Measurements from ENCODE around the gene TCF7L2.
"Not testable (repeated sequence)": the region's sequence is repeated elsewhere in the genome, so short reads cannot be mapped to it uniquely, and the experiment has no call there.

TCF7L2 gene

DNA sequence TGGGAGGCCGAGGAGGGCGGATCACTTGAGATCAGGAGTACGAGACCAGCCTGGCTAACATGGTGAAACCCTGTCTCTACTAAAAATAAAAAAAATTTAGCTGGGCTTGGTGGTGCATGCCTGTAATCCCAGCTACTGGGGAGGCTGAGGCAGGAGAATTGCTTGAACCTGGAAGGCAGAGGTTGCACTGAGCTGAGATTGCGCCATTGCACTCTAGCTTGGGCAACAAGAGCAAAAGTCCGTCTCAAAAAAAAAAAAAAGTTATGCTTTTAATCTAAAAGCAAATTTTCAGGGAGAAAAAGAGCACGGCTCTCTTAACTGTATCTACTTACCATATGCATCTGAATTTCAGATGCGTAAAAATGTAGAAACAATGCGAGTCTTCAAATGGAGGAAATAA is 116.1 kb downstream of the TCF7L2 start:
- not testable (repeated sequence) for H3K9me3 ChIP-seq (ENCODE audit: control insufficient read depth, insufficient read depth, low read depth, low read length); H3K27ac ChIP-seq (ENCODE audit: low read depth, low read length); H3K9ac ChIP-seq (ENCODE audit: low read length); H3K27me3 ChIP-seq (ENCODE audit: control insufficient read depth, insufficient read depth, low read length); H3K4me3 ChIP-seq (ENCODE audit: low read depth, low read length)
- peaks cover 39% of the 10 kb centered on the region for H3K4me1 ChIP-seq (ENCODE audit: control insufficient read depth, insufficient read depth, low read length)
- H3K36me3 ChIP-seq (ENCODE audit: control insufficient read depth, insufficient read depth, low read length): peaks cover 25% of the 10 kb centered on the region

DNA sequence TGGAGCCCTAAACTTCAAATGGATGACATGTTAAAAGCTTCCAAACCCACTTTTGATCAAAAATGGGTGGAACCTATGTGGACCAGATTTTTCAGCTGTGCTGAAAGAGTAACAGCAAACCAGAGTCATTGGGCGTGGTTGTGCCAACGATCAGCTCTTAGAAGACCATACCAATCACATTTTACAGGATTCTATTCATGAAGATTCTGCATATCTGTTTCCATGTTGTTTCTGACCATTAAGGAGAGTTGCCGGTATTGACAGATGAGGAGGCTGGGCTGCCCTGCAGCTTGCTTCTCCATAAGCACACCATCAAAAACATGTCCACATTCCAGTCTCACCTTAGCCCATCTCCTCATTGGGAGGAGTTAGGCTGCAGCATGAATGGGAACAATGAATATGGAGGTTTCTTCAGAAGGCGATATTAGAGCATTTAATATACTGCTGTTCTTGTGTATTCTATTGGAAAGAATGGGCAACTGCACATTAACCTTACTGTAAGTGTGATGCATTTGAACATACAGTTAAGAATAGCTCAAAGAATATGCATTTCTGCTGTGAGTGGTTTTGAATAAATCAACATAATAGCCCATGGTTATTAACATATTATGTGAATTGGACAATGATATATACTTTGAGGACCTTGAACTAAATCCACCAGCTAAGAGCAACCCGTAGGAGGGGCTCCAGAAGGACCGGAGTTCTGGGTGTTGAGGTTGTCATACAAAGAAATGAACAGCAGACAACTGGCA is 116.7 kb downstream of the TCF7L2 start:
- Histone ChIP-seq H3K4me1 (ENCODE audit: control insufficient read depth, insufficient read depth, low read length) (peaks cover 37% of the 10 kb centered on the region), H3K36me3 (ENCODE audit: control insufficient read depth, insufficient read depth, low read length) (peaks cover 25% of the 10 kb centered on the region), H3K4me3 (ENCODE audit: low read depth, low read length) (no peak overlapping the region), H3K9ac (ENCODE audit: low read length) (no peak overlapping the region), H3K27ac (ENCODE audit: low read depth, low read length) (no peak overlapping the region), H3K9me3 (ENCODE audit: control insufficient read depth, insufficient read depth, low read depth, low read length) (no peaks in the 10 kb centered on the region), H3K27me3 (ENCODE audit: control insufficient read depth, insufficient read depth, low read length) (no peaks in the 10 kb centered on the region)

DNA sequence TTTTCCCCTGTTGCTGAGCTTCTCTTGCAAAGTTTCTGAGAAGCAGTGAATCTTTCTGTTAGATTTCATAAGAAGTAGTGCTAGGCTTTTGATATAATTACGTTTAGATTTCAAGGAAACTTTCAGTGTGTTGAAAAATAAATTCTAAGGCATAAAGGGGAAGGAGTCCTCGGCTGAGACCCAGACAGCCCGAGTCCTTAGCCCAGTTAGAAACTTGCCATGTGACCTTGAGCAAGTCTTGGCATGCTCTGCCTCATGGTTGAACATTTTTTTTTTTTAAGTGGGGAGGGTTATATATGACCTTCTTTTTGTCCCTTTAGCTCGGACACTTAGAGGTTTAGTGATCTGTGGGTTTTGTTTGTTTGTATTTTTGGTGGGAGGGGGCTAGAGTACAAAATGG is 117.5 kb downstream of the TCF7L2 start:
- Histone ChIP-seq H3K4me1 (ENCODE audit: control insufficient read depth, insufficient read depth, low read length) (peaks cover 30% of the 10 kb centered on the region), H3K9me3 (ENCODE audit: control insufficient read depth, insufficient read depth, low read depth, low read length) (no peaks in the 10 kb centered on the region), H3K4me3 (ENCODE audit: low read depth, low read length) (no peak overlapping the region), H3K36me3 (ENCODE audit: control insufficient read depth, insufficient read depth, low read length) (peaks cover 22% of the 10 kb centered on the region), H3K27ac (ENCODE audit: low read depth, low read length) (no peak overlapping the region), H3K9ac (ENCODE audit: low read length) (no peak overlapping the region), H3K27me3 (ENCODE audit: control insufficient read depth, insufficient read depth, low read length) (no peaks in the 10 kb centered on the region)

DNA sequence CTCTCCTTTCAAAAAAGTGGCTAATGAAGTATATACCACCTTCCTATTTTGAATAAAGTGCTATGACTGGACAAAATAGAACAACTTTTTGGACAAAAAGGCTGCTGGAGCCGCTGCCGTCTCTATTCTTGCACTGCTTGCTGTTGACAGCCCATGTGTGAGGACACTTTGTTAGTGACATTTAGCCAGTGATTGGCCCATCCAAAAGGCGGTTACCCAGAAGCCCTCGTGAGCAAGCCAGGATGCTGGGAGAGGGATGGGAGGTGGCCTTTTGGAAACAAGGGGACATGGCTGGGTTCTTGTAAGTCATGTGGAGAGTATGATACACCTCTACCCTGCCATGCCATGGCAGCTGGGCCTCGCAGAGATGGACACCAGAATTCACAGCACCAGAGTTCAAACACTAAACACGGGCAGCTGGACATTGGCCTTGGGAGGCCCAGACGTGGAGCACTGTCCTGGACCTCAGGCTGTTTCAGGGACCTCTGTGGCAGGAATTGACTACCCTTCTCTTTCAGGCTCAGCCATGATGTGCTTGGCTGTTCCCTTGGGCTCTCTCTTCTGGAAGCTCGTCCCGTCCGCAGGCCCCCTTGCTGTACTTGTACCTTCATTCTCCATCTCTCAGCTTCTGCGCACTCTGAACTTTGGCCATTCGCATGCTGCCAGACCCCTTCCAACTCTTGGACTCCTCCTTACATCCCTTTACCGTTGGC is 118.3 kb downstream of the TCF7L2 start:
- H3K9me3 ChIP-seq (ENCODE audit: control insufficient read depth, insufficient read depth, low read depth, low read length): no peaks in the 10 kb centered on the region
- no peak overlapping the region for H3K4me3 ChIP-seq (ENCODE audit: low read depth, low read length)
- no peak overlapping the region for H3K9ac ChIP-seq (ENCODE audit: low read length)
- H3K27ac ChIP-seq (ENCODE audit: low read depth, low read length): no peak overlapping the region
- H3K27me3 ChIP-seq (ENCODE audit: control insufficient read depth, insufficient read depth, low read length): no peaks in the 10 kb centered on the region
- H3K36me3 ChIP-seq (ENCODE audit: control insufficient read depth, insufficient read depth, low read length): peaks cover 22% of the 10 kb centered on the region
- peaks cover 28% of the 10 kb centered on the region for H3K4me1 ChIP-seq (ENCODE audit: control insufficient read depth, insufficient read depth, low read length)

DNA sequence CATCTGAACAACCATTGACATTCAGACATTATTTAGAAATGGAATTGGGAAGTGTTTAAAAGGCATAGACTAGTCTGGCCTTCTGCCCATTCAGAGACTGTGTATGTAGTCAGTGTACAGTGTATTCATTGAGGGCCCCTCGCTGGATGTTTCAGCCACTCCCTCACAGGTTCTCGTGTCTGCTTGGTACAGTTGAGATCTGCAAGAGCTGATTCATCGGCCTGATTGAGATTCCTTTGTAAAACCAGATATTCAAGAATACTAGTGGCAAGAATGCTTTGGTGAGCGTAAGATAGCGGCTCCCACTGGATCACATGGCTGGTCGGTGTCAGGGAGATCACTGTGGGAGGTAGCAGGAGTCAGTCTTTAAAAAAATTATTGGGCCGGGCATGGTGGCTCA is 119.5 kb downstream of the TCF7L2 start:
- peaks cover 27% of the 10 kb centered on the region for H3K4me1 ChIP-seq (ENCODE audit: control insufficient read depth, insufficient read depth, low read length)

DNA sequence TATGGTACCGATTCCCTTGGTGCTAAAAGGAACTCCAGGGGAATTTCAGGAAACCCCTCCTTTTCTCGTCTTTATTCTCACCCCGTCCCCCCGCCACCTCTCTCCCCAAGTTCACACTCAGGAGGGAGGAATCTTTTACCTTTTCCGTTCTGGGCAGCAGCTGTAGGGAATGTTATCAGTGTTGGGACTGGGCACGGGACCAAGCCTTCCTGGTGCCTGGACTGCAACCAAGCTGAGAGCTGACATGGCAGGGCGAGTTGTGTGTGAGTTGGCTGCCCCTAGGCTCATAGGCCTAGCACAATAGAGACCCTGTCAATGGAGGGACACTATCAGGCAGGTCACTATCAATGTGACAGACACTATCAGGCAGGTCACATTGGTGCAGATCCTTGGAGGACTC is 121.4 kb downstream of the TCF7L2 start:
- Histone ChIP-seq H3K27me3 (ENCODE audit: control insufficient read depth, insufficient read depth, low read length) (no peaks in the 10 kb centered on the region), H3K36me3 (ENCODE audit: control insufficient read depth, insufficient read depth, low read length) (peaks cover 22% of the 10 kb centered on the region), H3K4me3 (ENCODE audit: low read depth, low read length) (no peak overlapping the region), H3K27ac (ENCODE audit: low read depth, low read length) (no peak overlapping the region), H3K4me1 (ENCODE audit: control insufficient read depth, insufficient read depth, low read length) (peaks cover 40% of the 10 kb centered on the region), H3K9ac (ENCODE audit: low read length) (no peak overlapping the region), H3K9me3 (ENCODE audit: control insufficient read depth, insufficient read depth, low read depth, low read length) (no peaks in the 10 kb centered on the region)

More for the DNA sequence above, 119.5 kb downstream of the TCF7L2 start:
- Histone ChIP-seq H3K9me3 (ENCODE audit: control insufficient read depth, insufficient read depth, low read depth, low read length) (no peaks in the 10 kb centered on the region), H3K4me3 (ENCODE audit: low read depth, low read length) (no peak overlapping the region), H3K27me3 (ENCODE audit: control insufficient read depth, insufficient read depth, low read length) (no peaks in the 10 kb centered on the region), H3K27ac (ENCODE audit: low read depth, low read length) (no peak overlapping the region), H3K9ac (ENCODE audit: low read length) (no peak overlapping the region), H3K36me3 (ENCODE audit: control insufficient read depth, insufficient read depth, low read length) (peaks cover 22% of the 10 kb centered on the region)

DNA sequence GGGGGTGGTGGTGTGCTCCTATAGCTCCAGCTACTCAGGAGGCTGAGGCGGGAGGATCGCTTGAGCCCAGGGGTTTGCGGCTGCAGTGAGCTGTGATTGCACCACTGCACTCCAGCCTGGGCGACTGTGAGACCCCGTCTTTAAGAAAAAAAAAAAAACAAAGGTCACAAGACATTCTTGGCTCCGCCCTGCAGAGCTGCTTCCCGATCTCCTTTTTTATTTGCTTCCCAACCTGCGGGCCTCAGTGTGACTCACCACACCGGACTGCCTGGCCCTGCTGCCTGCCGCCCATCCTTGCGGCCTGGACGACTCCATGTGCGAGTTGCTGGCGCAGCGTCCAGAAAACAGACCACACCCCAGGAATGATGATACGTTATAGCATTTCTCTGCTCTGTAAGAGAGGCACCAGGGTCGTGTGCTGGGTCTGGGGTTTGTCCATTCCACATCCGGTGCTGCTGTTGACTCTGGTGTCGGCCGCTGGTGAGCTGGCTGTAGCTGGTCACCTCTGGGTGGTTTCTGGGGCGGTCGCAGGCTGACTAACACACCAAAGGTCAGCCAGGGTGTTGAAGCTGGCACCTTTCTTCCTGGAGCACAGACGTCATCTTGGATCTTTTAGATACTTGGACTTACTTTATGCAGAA is 123.6 kb downstream of the TCF7L2 start:
- Histone ChIP-seq H3K27me3 (ENCODE audit: control insufficient read depth, insufficient read depth, low read length) (no peaks in the 10 kb centered on the region), H3K36me3 (ENCODE audit: control insufficient read depth, insufficient read depth, low read length) (peaks cover 10% of the 10 kb centered on the region; the same call in 1 of the 2 replicates), H3K9ac (ENCODE audit: low read length) (peak overlapping the region; percentile 62), H3K4me3 (ENCODE audit: low read depth, low read length) (no peak overlapping the region; the same call in 1 of the 2 replicates), H3K4me1 (ENCODE audit: control insufficient read depth, insufficient read depth, low read length) (peaks cover 51% of the 10 kb centered on the region), H3K27ac (ENCODE audit: low read depth, low read length) (peak overlapping the region; percentile 58; the same call in 1 of the 2 replicates), H3K9me3 (ENCODE audit: control insufficient read depth, insufficient read depth, low read depth, low read length) (no peaks in the 10 kb centered on the region)

DNA sequence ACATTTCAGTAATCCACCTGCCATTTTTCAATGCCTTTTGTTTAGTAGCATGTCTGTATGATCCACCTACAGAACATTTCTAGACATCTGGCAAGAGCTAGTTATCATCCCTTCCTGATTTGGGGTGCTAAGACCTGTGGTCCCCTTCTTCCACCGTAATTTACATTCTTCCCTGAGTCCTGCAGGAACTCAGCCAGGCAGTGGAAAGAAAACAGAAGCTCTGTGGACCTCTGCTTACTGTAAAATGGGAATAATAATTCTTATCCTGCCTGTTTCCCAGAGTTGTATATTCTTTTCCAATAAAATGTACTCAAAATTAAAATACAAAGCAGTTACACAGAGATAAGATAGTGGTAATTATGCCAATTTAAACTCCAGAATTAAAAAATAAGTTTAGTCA is 126.9 kb downstream of the TCF7L2 start:
- no peaks in the 10 kb centered on the region for H3K36me3 ChIP-seq (ENCODE audit: control insufficient read depth, insufficient read depth, low read length)
- H3K27me3 ChIP-seq (ENCODE audit: control insufficient read depth, insufficient read depth, low read length): no peaks in the 10 kb centered on the region
- no peaks in the 10 kb centered on the region for H3K9me3 ChIP-seq (ENCODE audit: control insufficient read depth, insufficient read depth, low read depth, low read length)
- H3K4me1 ChIP-seq (ENCODE audit: control insufficient read depth, insufficient read depth, low read length): peaks cover 65% of the 10 kb centered on the region
- H3K27ac ChIP-seq (ENCODE audit: low read depth, low read length): no peak overlapping the region
- no peak overlapping the region for H3K4me3 ChIP-seq (ENCODE audit: low read depth, low read length)
- H3K9ac ChIP-seq (ENCODE audit: low read length): no peak overlapping the region

DNA sequence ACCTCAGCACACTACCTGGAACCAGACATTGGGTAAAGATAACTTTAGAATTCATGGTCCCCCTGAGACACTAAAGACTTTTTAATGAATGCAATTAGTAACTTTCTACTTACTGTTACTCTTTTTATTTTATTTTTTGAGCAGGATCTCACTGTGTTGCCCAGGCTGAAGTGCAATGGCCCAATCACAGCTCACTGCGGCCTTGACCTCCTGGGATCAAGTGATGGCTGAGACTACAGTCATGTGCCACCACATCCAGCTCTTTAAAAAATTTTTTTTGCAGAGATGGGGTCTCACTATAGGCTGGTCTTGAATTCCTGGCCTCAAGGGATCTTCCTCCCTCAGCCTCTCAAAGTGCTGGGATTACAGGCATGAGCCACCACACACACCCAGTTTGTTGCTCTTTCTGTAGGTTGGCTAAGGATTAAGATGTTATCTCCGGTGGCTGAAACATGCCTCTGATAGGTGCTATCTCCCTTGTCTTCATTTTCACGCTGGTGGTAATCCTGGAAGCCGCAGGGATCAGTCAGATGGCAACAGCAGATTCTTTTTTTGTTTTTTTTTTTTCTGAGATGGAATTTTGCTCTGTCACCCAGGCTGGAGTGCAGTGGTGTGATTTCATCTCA is 128.3 kb downstream of the TCF7L2 start:
- Histone ChIP-seq H3K27me3 (ENCODE audit: control insufficient read depth, insufficient read depth, low read length) (no peaks in the 10 kb centered on the region), H3K4me3 (ENCODE audit: low read depth, low read length) (no peak overlapping the region)

DNA sequence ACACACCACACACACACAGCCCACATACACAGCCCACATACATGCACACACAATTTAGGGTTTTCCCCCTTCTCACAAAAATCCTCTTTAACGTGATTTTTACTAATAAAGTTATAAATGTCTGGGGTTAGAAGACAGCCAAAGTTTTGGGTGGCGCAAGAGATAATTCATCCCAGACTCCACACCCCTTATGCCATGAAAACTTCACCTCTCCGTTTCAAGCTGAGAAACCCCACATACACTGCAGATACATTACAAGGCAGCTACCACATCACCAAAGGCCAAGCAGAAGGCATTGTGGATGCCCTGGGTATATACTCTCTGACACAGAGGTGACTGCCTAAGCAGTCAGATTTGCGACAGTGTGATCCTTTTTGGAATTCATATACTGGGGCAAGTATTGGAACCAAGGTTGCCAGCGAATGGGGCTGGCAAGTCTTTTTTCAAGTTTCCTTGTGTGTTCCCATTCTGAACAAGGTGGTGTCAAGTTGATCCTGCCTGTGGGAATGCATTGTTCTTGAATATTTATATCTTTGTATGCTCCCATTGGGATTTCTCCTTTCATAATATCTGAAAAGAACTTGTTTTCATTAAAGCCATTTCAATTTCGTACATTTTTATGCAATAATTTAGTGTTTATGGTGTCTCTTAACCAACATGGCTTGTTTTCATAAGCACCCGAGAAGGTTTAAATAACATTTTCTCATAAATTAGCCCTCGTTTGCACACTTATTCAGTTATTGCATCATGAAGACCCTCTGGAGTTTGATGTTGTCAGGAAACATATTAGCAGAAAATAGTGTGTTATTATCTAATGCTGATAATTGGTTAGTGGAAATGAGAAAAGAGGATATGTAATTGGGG is 130.2 kb downstream of the TCF7L2 start:
- H3K9ac ChIP-seq (ENCODE audit: low read length): no peak overlapping the region
- no peaks in the 10 kb centered on the region for H3K36me3 ChIP-seq (ENCODE audit: control insufficient read depth, insufficient read depth, low read length)
- H3K4me3 ChIP-seq (ENCODE audit: low read depth, low read length): no peak overlapping the region
- H3K27me3 ChIP-seq (ENCODE audit: control insufficient read depth, insufficient read depth, low read length): no peaks in the 10 kb centered on the region
- H3K27ac ChIP-seq (ENCODE audit: low read depth, low read length): peak overlapping the region; percentile 16; the same call in 1 of the 2 replicates
- peaks cover 50% of the 10 kb centered on the region for H3K4me1 ChIP-seq (ENCODE audit: control insufficient read depth, insufficient read depth, low read length)
- no peaks in the 10 kb centered on the region for H3K9me3 ChIP-seq (ENCODE audit: control insufficient read depth, insufficient read depth, low read depth, low read length)

More for the DNA sequence above, 128.3 kb downstream of the TCF7L2 start:
- Histone ChIP-seq H3K4me1 (ENCODE audit: control insufficient read depth, insufficient read depth, low read length) (peaks cover 63% of the 10 kb centered on the region), H3K36me3 (ENCODE audit: control insufficient read depth, insufficient read depth, low read length) (no peaks in the 10 kb centered on the region), H3K9me3 (ENCODE audit: control insufficient read depth, insufficient read depth, low read depth, low read length) (no peaks in the 10 kb centered on the region), H3K27ac (ENCODE audit: low read depth, low read length) (no peak overlapping the region), H3K9ac (ENCODE audit: low read length) (no peak overlapping the region)

All from HUES6 (cell line).